Tibial nerve (tissue), 4 donors: Measurements from ENCODE around the gene HSFX2. TPM values are rescaled to one million over a fixed set of nuclear protein-coding genes. Genes with fewer than 3 reads are reported as not detected.

Source experiments
- total RNA-seq, 4 donors: library from RNA; depleted of rRNA; stranded (reverse); fragments of >200 nt; gene quantifications; one replicate each; pipeline ENCODE4 v1.1.0, GENCODE V29; 2016

Gene HSFX2
- total RNA-seq, 4 donors from 2014 or later, result 1.2 to 3.3 TPM; not detected in 2

Other genes with a start within 250 kb of the HSFX2 start
- 100 to 1,000 TPM in 1 of 4 donors, 10 to 100 TPM in 3; 68.4 to 118 (median 92.4) TPM for gene IDS, start 90.0 kb downstream of the HSFX2 start, total RNA-seq
- 10 to 100 TPM in 3 of 4 donors, 1 to 10 TPM in 1; 9.8 to 16.5 (median 12.3) TPM for gene EOLA1, start 54.3 kb downstream of the HSFX2 start, total RNA-seq
- not detected for gene HSFX3, start 45.4 kb downstream of the HSFX2 start, total RNA-seq
- gene MAGEA9B, start 7.9 kb downstream of the HSFX2 start, total RNA-seq, result not detected
- 10 to 100 TPM; 14.7 to 29.1 (median 21.5) TPM for gene TMEM185A, start 36.5 kb upstream of the HSFX2 start, total RNA-seq
- gene MAGEA11, start 116.7 kb upstream of the HSFX2 start, total RNA-seq, result not detected
- gene HSFX1, start 178.8 kb upstream of the HSFX2 start, total RNA-seq, result 1 to 10 TPM; 1.4 to 3.0 (median 2.0) TPM
- gene MAGEA9, start 186.6 kb upstream of the HSFX2 start, total RNA-seq, result not detected